Measurements from ENCODE around the gene ADH7. TPM values are rescaled to one million over a fixed set of nuclear protein-coding genes. Genes with fewer than 3 reads are reported as not detected.
"Not testable (repeated sequence)": the region's sequence is repeated elsewhere in the genome, so short reads cannot be mapped to it uniquely, and the experiment has no call there.

Gene ADH7
- total RNA-seq, 2 donors from 2014 or later = not detected

GRCh38 chr4:99400831-99401230 is 34.3 kb downstream of the ADH7 start:
- no peak for DNase-seq (ENCODE audit: low spot score in 2 of 2)
- no peak overlapping the region for H3K27ac Mint-ChIP-seq
- peaks cover 0 to 10% of the 10 kb centered on the region in 2 donors for H3K9me3 Mint-ChIP-seq
- no peaks in the 10 kb centered on the region for H3K36me3 Mint-ChIP-seq
- ATAC-seq = no peak

GRCh38 chr4:99399017-99399416 is 36.1 kb downstream of the ADH7 start:
- no peak for ATAC-seq
- H3K9me3 Mint-ChIP-seq = peaks cover 0 to 10% of the 10 kb centered on the region in 2 donors
- H3K36me3 Mint-ChIP-seq = no peaks in the 10 kb centered on the region
- H3K27ac Mint-ChIP-seq = no peak overlapping the region
- no peak for DNase-seq (ENCODE audit: low spot score in 2 of 2)

DNA sequence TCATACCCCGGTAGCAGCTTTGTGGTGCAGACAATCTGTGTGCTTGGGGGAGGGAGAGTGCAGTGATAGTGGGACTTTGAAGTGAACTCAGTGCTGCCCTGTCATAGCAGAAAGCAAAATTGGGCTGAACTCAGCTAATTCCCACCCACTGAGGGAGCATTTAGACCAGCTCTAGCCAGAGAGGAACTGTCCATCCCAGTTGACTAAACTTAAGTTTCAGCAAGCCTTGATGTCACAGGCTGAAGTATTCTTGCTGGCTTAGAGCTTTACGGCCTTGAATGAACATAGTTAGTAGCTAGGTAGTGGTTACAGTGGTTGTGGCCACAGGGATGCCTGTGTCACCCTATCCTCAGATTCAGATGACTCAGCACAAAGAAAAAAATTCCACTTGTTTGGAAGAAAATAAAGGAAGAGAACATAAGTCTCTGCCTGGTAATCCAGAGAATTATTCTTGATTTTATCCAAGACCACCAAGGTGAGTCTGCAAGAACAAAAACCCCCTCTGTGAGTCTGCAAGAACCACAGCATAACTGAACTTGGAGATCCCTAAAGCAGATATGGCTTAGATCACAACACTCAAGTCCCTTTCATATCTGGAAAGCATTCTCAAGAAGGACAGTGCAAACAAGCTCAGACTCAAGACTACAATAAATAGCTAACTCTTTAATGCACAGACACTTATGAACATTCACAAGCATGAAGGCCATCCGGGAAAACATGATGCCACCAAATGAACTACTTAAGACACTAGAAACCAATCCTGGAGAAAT is 39.4 kb downstream of the ADH7 start:
- ATAC-seq (no peak), DNase-seq (ENCODE audit: low spot score in 2 of 2) (no peak)
- Mint-ChIP-seq H3K27ac (no peak overlapping the region), H3K9me3 (peaks cover 0 to 10% of the 10 kb centered on the region in 2 donors), H3K36me3 (no peaks in the 10 kb centered on the region)

GRCh38 chr4:99394896-99395295 is 40.2 kb downstream of the ADH7 start:
- no peak overlapping the region for H3K27ac Mint-ChIP-seq
- DNase-seq (ENCODE audit: low spot score in 2 of 2) (no peak), ATAC-seq (no peak)
- H3K9me3 Mint-ChIP-seq = peaks cover 0 to 10% of the 10 kb centered on the region in 2 donors
- no peaks in the 10 kb centered on the region for H3K36me3 Mint-ChIP-seq

DNA sequence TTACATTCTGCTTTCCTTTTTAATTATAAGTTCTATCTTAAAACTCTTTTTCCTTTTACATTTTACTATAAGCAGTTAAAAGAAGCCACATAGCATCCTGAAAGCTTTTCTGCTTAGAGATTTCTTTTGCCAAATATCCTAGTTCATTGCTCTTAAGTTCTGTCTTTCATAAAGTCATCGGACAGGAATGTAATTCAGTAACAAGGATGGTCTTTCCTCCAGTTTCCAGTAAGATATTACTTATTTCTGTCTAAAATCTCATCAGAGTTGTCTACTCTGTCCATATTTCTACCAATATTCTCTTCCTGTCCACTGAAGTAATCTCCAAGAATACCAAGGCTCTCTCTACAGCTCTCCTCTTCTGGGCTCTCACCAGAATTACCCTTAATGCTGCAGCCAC is 45.1 kb downstream of the ADH7 start:
- ATAC-seq (no peak), DNase-seq (ENCODE audit: low spot score in 2 of 2) (no peak)
- no peak overlapping the region for H3K27ac Mint-ChIP-seq
- no peaks in the 10 kb centered on the region for H3K36me3 Mint-ChIP-seq
- no peaks in the 10 kb centered on the region for H3K9me3 Mint-ChIP-seq

DNA sequence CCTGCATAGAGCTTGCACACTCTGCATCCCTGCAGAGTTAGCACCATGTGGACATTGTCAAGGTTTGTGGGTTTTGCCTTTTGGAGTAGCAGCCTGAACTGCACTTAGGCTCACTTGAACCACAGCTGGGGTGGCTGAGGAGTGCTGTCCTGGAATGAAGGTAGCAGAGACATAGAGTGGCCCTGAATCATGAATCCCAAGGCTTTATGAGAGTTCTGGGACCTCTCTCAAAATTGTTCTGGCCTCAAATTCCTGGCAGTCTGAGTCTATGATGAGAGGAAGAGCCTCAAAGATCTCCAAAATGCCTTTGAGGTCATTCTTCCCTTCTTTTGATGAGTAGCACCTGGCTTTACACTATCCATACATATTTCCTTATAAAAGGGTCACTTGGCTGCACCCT is 45.5 kb downstream of the ADH7 start:
- Mint-ChIP-seq H3K36me3 (no peaks in the 10 kb centered on the region), H3K9me3 (no peaks in the 10 kb centered on the region), H3K27ac (no peak overlapping the region)
- DNase-seq (ENCODE audit: low spot score in 2 of 2) (no peak), ATAC-seq (no peak)

GRCh38 chr4:99383833-99384392 is 51.2 kb downstream of the ADH7 start:
- Mint-ChIP-seq H3K9me3 (peaks cover 0 to 4% of the 10 kb centered on the region in 2 donors), H3K27ac (no peak overlapping the region), H3K36me3 (no peaks in the 10 kb centered on the region)
- ATAC-seq = no peak
- no peak for DNase-seq (ENCODE audit: low spot score in 2 of 2)

DNA sequence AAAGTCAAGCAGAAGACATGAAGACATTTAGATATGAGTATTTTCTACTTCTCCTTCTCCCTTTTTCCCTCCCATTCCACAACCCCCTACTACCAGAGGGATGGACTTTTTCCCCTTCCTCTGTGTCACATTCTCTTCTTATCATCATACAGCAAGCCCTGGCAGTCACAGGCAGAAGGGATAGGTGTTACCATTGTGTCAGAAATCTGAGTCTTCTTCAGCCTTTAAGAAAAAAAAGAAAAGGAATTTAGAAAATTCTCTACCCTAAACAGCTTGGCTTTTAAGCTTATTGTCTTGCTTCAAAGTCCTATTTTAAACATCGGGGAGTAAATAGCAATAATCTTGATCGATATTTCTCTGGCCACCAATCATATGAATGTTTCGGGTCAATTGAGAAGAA is 51.7 kb downstream of the ADH7 start:
- ATAC-seq = no peak
- no peak for DNase-seq (ENCODE audit: low spot score in 2 of 2)
- Mint-ChIP-seq H3K27ac (no peak overlapping the region), H3K9me3 (peaks cover 0 to 4% of the 10 kb centered on the region in 2 donors), H3K36me3 (no peaks in the 10 kb centered on the region)

GRCh38 chr4:99382745-99383360 is 52.3 kb downstream of the ADH7 start:
- peaks cover 0 to 4% of the 10 kb centered on the region in 2 donors for H3K9me3 Mint-ChIP-seq
- ATAC-seq = no peak
- H3K27ac Mint-ChIP-seq = no peak overlapping the region

DNA sequence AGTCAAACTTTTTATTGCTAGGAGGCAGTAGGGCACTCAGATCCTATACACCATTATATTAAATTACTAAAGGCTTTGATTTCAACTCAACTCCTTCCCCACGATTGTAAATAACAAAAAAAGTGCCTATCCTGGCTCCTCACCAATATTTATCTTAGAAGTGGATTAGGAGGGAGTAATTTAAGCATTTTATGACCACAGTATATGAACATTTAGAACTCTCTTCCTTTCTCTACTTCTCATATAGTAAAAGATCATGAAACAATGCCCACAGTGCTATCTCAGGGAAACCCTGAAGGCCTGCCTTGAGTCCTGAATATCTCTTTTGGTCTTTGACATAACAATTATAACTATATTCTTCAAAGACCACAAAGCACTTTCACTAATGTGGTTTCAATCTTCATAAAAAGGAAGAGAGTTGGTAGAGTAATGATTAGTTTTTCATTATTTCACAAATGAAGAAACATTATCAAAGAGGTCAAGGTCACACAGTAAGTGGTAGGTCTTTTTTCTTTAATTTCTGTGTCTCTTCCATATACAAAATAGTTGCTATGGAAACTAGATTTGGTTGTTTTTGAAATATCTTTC is 53.5 kb downstream of the ADH7 start:
- peaks cover 0 to 4% of the 10 kb centered on the region in 2 donors for H3K9me3 Mint-ChIP-seq
- no peaks in the 10 kb centered on the region for H3K36me3 Mint-ChIP-seq
- ATAC-seq (no peak), DNase-seq (ENCODE audit: low spot score in 2 of 2) (no peak)
- H3K27ac Mint-ChIP-seq = no peak overlapping the region

More at GRCh38 chr4:99382745-99383360, 52.3 kb downstream of the ADH7 start:
- no peak for DNase-seq (ENCODE audit: low spot score in 2 of 2)
- H3K36me3 Mint-ChIP-seq = no peaks in the 10 kb centered on the region

- H3K27ac Mint-ChIP-seq = no peak overlapping the region
- ATAC-seq (no peak), DNase-seq (ENCODE audit: low spot score in 2 of 2) (no peak)
- H3K36me3 Mint-ChIP-seq = no peaks in the 10 kb centered on the region
- H3K9me3 Mint-ChIP-seq = peaks cover 5 to 13% of the 10 kb centered on the region in 2 donors
Observed at GRCh38 chr4:99379571-99379970, 55.6 kb downstream of the ADH7 start.

GRCh38 chr4:99378876-99379275 is 56.3 kb downstream of the ADH7 start:
- ATAC-seq = no peak
- no peak overlapping the region for H3K27ac Mint-ChIP-seq
- H3K36me3 Mint-ChIP-seq = no peaks in the 10 kb centered on the region
- H3K9me3 Mint-ChIP-seq = peaks cover 5 to 13% of the 10 kb centered on the region in 2 donors
- no peak for DNase-seq (ENCODE audit: low spot score in 2 of 2)

DNA sequence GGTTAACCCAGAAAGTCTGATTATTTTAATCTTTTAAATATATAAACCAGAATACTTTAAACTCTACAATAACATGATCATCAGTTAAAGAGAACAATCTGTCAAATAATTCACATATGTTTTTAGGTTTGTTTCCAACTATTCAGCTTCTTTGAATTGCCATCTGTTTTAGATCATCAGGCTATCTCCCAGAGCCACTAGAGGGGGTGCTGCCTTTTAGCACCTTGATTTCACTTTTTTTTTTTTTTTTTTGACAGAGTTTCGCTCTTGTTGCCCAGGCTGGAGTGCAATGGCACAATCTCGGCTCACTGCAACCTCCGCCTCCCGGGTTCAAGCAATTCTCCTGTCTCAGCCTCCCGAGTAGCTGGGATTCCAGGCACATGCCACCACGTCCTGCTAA is 57.8 kb downstream of the ADH7 start:
- not testable (repeated sequence) for ATAC-seq; H3K36me3 Mint-ChIP-seq; H3K27ac Mint-ChIP-seq; DNase-seq (ENCODE audit: low spot score in 2 of 2)
- H3K9me3 Mint-ChIP-seq = peaks cover 5 to 13% of the 10 kb centered on the region in 2 donors

- not testable (repeated sequence) for H3K9me3 Mint-ChIP-seq; DNase-seq (ENCODE audit: low spot score in 2 of 2); ATAC-seq; H3K36me3 Mint-ChIP-seq; H3K27ac Mint-ChIP-seq
Observed at GRCh38 chr4:99372464-99372863, 62.7 kb downstream of the ADH7 start.

DNA sequence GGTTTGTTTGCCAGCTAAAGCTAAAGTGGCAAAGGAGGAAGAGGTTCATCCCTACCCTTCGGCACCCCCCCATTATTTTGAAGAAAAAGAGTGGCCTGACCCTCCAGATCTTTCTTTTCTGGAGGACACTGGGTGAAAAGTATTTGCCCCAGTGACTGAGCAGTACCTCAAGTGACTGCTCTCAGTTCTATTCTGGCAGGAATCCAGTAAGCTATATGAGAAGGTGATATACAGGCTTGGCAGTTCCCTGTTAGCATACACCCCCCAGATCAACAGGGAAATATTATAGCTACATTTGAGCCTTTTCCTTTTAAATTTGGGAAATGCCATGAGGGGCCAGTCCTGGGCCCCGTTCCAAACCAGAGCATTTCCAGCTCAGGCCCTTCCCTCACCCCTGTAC is 67.3 kb downstream of the ADH7 start:
- ATAC-seq; H3K36me3 Mint-ChIP-seq; H3K9me3 Mint-ChIP-seq; H3K27ac Mint-ChIP-seq; DNase-seq (ENCODE audit: low spot score in 2 of 2): not testable (repeated sequence)

DNA sequence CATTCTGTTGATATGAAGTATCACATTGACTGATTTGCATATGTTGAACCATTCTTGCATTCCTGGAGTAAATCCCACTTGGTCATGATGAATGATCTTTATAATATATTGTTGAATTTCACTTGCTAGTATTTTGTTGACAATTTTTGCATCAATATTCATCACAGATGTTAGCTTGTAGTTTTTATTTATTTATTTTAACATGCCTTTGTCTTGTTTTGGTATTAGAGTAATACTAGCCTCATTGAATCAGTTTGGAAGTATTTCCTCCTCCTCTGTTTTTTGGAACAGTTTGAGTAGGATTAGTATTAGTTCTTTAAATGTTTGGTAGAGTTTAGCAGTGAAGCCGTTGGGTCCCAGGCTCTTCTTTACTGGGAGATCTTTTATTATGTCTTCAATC is 68.7 kb downstream of the ADH7 start:
- no peak overlapping the region for H3K27ac Mint-ChIP-seq
- DNase-seq (ENCODE audit: low spot score in 2 of 2) (no peak), ATAC-seq (no peak)
- H3K36me3 Mint-ChIP-seq = peaks cover 0 to 4% of the 10 kb centered on the region in 2 donors
- H3K9me3 Mint-ChIP-seq = no peaks in the 10 kb centered on the region

DNA sequence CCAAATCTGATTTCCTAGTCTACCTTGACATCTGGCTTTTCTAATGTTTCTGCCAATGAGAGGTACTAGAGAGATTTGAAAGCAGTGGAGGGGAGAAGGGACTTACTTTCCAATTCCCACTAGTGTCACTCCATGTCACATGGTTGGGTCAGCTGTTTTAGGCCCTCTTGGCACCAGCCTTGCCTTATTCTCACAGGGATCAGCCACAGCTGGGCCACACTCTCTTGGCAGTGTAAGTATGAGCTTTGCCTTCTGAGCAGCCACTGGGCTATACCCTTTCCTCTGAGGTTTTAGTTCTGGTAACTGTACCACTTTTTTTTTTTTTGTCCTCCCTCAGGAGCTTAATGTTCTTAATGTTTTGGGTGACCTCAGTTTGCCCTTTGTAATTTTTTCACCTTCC is 72.4 kb downstream of the ADH7 start:
- no peaks in the 10 kb centered on the region for H3K36me3 Mint-ChIP-seq
- no peak for ATAC-seq
- H3K9me3 Mint-ChIP-seq = no peaks in the 10 kb centered on the region
- H3K27ac Mint-ChIP-seq = no peak overlapping the region
- no peak for DNase-seq (ENCODE audit: low spot score in 2 of 2)
